ENCODE data around the gene GOLGA2. TPM values are rescaled to one million over a fixed set of nuclear protein-coding genes. Genes with fewer than 3 reads are reported as not detected.
"Not testable (repeated sequence)": the region's sequence is repeated elsewhere in the genome, so short reads cannot be mapped to it uniquely, and the experiment has no call there.

GOLGA2 gene
- total RNA-seq, 1 donor from 2014 or later = 34.8 TPM

DNA sequence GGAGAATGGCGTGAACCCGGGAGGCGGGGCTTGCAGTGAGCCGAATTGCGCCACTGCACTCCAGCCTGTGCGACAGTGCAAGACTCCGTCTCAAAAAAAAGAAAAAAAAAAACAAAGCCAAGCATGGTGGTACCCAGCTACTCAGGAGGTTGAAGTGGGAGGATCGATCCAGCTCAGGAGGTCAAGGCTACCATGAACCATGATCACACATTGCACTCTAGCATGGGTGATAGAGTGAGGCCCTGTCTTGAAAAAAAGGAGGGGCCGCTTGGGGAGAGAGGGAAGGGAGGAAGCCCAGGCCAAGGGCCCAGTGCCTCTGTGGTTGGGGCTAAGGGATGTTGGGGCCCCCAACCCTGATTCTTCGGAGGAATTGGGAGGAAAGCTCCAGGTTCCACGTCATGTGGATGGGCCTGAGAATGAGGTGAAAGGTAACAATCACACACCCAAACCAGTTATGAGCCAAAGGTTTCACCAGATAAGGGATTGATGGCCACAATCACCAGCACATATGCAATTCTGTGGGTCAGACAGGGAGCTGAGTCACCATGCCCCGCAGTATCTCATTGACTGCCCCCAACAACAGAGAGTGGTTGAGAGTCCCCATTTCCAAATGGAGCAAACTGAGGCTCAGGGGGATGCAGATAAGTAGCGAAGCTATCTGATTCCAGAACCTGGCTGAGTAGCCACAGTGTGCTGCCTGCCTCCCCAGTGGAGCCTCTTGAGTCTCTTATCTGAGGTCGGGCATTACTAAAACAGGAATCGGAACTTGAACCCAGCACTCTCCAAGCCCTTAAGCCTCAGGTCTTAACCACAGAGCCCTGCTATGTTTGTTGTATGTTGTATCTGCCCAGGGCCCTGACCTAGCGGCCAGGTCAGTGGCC lies 20.8 kb upstream of the GOLGA2 start:
- ATAC-seq = peak; percentile 42
- no peak for DNase-seq (ENCODE audit: low spot score)

DNA sequence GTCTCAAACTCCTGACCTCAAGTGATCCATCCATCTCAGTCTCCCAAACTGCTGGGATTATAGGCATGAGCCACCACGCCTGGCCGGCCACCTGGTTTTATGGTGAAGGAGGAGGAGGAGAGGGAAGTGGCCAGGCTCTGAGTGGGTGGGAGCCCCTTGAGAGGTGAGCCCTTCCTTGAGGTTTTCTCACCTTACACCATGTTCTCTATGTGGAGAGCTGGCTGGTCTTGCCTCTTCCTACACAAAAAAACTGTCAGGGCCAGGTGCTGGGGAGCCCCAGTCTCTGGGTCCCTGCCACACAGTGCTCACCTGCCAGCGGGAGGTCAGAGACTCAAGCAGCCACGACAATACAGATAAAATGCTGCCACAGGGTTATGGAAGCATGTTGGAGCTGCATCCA lies 18.3 kb upstream of the GOLGA2 start:
- ATAC-seq (no peak), DNase-seq (ENCODE audit: low spot score) (no peak)

DNA sequence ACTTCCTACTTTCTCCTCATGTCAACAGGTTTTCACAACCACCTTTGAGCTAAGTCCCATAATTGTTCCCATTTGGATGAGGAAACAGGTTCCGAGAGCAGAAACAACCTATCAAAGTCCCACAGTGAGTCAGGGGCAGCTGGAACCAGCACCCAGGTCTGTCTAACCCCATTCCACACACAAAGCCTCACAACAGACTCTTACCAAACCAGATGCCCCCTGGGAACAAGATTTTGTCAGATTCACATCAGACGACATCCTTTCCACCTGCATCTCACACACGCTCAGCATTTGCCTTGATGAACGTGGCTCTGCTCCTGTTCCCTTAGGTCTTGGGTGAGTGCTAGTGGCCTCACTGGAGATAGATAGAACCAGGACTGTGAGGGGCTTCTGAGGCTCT lies 17.3 kb upstream of the GOLGA2 start:
- DNase-seq (ENCODE audit: low spot score) = no peak
- ATAC-seq = no peak

DNA sequence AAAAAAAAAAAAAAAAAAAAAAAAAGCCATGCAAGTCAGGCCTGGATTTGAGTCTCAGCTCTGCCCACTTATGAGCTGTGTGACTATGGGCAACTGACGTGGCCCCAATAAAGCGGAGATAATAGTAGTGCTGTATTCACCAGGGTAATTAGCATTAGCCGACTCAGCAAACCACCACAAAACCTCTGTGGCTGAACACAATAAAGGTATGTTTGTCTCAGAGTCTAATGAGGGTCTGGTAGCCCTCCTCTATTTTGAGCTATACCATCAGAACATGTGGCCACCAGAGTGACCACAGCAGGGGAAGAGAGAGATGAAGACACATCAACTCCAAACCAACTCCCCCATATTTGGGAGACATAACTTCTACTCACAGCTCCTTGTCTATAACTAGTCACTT lies 16.2 kb upstream of the GOLGA2 start:
- ATAC-seq = no peak

DNA sequence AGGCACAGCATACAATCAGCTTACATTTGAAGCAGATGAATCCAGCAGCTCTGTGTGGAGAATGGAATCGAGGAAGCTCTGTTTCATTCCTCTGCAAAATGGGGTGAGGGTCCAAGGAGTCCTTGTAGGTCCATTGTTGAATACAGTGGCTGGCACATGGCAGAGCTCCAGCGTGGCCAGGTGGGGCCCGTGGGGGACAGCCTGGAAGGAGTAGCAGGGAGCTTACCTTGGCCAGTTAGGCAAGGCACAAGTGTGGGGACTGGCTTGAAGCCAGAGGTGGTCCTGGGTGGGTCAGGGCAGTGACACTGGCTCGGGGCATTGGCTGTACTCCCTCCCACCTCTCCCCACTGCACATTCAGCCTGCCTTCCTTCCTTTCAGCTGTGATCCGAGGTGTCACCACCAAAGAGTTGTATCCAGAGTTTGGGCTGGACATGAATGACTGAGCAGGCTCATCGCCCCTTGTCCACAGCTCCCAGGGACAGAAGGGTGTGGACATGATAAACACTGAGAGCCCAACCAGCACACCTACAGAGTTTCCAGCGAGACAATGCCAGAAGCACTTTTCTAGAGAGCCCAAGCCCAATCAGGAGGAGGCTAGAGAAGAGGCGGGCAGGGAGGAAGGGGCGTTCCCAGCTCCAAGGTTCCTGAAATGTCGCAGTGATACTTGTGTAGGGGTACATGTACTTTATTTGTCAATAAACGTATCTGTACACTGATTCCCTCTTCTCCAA lies 12.6 kb upstream of the GOLGA2 start:
- no peak for DNase-seq (ENCODE audit: low spot score)

More for the DNA sequence above, 16.2 kb upstream of the GOLGA2 start:
- DNase-seq (ENCODE audit: low spot score) = no peak

DNA sequence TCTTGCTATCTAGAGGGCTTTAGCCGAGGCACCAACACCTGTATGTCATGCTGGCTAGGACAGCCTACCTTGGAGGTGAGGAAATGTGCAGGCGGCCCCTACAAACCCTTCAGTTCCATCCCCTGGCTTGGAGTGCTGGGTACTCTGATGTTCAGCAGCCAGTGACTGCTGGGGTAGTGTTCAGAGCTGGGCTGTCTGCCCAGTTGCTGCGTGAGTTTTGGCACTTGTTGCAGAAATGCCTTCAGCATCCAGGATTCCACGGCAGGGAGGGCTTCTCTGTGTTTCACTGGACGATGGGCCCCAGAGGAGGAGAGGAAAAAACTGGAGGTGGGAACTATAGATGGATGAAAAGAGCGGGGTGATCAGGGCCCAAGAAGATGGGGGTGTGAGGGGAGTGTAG lies 10.6 kb upstream of the GOLGA2 start:
- ATAC-seq (peak; percentile 49), DNase-seq (ENCODE audit: low spot score) (no peak)

More for the DNA sequence above, 12.6 kb upstream of the GOLGA2 start:
- no peak for ATAC-seq

DNA sequence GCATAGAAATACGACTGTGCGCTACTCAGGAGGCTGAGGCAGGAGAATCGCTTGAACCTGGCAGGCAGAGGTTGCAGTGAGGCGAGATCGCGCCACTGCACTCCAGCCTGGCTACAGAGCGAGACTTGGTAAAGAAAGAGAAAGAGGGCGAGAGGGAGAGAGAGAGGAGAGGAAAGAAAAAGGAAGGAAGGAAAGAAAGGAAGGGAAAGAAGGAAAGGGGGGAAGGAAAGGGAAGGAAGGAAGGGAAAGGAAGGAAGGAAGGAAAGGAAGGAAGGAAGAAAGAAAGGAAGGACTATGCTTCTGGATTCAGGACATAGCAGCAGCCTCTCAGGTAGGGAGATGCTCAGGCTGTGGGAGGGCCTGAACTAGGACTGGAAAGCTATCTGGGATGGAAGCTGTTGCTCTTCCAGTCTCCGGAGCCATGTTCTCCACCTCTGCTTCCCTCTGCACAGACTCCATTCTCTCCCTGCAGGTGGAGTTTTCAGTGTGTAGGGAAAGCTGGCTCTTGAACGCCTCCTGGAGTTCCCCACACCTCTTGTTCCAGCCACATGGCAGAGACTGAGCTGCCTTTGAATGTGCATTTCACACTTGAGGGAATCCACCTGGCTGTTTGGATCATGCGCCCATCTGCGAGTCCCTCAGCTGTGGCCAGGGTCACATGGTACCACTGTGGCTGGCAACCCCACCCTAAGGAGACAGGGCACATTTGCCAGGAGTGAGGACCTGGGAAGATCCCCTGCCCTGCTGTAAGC lies 9.4 kb upstream of the GOLGA2 start:
- no peak for ATAC-seq
- no peak for DNase-seq (ENCODE audit: low spot score)

DNA sequence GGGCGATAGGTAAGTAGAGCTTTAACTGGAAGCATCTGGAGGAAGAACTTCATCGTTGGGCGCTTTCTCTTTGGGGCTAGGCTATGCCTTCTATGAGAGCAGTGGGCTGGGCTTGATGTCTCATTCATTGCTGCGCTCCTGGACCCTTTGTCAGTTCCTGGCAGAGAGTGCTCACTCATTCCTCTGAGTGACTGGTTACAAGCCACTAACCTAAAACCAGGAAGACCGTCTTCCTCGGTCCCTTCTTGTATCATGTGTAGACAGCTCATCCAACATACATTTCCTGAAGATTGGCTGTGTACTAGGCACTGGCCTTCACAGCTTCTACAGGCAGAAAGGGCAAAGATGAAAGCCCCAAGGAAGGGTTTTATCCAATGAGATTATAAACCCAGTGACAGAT lies 6.7 kb upstream of the GOLGA2 start:
- ATAC-seq (no peak), DNase-seq (ENCODE audit: low spot score) (no peak)

DNA sequence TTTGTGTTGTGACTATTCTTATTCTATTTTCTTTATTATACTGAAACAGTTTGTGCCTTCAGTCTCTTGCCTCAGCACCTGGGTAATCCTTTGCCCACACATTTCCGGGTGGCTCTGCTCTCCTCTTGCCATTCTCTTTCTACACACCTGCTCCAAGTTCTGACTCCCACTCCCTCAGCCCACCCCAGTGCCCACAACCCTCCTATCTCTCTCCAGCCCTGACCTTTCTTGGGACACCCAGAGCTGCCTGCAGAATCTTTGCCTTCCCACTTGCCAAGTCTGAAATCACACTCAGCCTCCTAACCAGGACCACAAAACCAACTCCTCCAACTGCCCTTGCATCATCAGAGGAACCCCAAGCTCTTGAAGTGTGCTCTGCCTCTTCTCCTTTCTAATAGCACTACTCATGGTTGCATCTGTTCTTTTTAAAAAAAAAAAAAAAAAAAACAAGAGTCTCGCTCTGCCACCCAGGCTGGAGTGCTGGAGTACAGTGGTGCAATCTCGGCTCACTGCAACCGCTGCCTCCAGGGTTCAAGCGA lies 4.3 kb upstream of the GOLGA2 start:
- DNase-seq (ENCODE audit: low spot score) (no peak), ATAC-seq (no peak)

DNA sequence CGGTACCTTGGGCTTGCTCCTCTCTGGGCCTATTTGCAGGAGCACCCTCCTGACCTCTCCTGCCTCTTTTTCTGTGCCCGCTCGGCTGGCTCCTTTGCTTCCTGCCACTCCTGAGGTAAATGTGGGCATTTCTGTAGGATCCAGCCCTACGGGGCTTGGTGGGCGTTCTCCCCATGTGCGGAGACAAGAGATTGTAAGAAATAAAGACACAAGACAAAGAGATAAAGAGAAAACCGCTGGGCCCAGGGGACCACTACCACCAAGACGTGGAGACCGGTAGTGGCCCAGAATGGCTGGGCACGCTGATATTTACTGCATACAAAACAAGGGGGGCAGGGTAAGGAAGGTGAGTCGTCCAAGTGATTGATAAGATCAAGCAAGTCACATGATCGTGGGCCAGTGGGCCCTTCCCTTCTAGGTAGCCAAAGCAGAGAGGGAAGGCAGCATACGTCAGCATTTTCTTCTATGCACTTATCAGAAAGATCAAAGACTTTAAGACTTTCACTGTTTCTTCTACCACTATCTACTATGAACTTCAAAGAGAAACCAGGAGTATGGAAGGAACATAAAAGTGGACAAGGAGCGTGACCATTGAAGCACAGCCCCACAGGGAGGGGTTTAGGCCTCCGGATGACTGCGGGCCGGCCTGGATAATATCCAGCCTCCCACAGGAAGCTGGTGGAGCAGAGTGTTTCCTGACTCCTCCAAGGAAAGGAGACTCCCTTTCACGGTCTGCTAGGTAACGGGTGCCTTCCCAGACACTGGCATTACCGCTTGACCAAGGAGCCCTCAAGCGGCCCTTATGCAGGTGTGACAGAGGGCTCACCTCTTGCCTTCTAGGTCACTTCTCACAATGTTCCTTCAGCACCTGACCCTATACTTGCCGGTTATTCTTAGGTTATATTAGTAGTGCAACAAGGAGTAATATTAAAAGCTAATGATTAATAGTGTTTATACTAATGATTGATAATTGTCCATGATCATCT lies 3.6 kb upstream of the GOLGA2 start:
- ATAC-seq; DNase-seq (ENCODE audit: low spot score): not testable (repeated sequence)

DNA sequence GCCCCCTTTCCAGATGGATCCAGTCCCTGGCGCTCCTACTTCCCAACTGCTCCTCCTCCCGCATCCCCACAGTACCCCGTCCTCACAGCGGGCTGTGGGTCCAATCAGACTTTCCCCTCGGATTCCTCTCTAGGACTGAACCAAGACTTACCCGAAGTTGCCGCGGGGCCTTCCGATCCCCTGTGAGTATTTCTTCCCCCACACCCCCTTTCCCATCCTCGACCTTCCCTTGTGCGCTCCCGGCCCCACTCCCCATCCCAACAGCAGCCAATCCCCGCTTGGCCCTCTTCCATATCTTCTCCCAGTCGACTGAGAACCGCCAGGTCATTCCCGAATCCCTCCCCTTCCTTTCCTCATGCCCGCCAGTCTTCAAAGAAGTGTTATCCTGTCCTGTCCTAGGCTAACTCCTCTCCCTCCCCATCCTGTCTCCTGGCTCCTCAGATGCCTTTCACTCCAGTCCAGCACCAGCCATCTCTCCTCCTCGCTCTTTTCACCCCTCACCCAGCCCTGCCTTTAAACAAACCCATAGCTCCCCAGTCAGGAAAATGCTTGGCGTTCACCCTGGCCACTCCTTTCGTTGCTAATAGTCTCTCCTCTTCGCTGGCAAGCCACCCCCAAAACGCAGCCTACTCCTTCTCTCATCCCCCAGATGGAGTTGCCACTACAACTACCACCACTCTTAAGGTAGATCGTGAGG lies 915 bp upstream of the GOLGA2 start:
- DNase-seq (ENCODE audit: low spot score) = peak; percentile 57
- peak; percentile 22 for ATAC-seq

DNA sequence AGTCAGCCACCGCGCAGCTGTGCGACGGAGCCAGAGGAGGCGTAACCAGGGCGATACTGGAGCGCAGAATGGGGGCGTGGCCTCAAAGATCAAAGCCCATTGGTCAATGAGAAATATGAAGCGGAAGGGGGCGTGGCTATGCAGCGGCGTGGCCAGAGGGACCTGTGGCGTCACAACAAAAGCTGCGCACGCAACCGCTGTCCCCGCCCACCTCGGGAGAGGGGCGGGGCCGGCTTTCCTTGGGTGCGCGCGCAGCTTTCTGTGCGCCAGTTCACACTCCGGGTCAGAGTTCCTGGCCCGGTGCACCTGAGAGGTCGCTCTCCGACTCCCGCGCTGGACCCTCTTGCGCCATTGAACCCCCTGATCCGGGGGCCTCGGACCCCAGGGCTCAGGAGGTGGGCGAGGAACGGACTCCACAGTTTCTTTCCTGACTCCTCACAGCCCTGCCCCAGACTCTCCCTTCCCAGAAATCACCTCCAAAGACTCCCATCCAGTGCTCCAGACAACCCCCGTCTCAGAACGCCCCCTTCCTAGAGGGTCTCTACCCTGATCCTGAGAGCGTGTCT lies 284 bp upstream of the GOLGA2 start, which contains the start of gene SWI5:
Gene SWI5, plus strand, starts transcription at position 269 of the 566 bp plus-strand sequence.
- ATAC-seq = peak; percentile 91

DNA sequence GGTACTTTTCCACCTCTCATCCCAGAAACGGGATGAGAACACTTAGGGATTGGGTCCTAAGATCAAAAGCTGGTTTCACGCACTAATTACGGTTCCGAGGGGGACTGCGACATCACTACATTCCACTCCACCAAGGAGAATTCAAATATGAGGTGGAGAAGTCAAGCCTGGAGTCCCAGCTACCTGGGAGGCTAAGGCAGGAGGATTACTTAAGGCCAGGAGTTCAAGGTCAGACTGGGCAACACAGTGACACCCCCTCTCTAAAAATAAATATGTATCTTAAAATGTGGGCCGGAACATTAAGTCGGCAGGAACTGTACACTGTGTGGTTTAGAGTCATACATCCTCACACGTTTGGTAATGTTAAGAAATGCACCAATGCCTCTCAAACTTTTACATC lies 1.6 kb downstream of the GOLGA2 start:
- no peak for ATAC-seq

More for the DNA sequence above, 284 bp upstream of the GOLGA2 start, which contains the start of gene SWI5:
- peak; percentile 100 for DNase-seq (ENCODE audit: low spot score)

DNA sequence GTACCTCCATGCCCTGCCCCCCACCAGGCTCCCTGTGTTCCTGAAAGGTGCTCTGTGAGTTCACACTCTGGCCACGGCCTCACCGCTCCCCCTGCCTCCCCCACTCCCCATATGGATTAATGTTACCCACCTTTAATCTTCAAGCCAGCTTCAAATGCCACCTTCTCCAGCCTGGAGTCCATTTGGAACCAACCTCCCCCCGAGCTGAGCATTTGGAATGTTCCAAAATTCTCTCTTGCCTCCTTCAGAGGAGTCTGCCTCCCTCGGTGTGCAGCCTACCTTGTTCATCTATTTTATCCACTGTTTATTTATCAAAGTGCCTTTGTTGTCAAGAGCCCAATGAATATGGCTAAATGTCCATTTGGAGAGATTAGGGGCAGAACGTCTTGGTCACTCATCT lies 4.3 kb downstream of the GOLGA2 start:
- ATAC-seq (no peak), DNase-seq (ENCODE audit: low spot score) (no peak)

More for the DNA sequence above, 1.6 kb downstream of the GOLGA2 start:
- DNase-seq (ENCODE audit: low spot score) = no peak

DNA sequence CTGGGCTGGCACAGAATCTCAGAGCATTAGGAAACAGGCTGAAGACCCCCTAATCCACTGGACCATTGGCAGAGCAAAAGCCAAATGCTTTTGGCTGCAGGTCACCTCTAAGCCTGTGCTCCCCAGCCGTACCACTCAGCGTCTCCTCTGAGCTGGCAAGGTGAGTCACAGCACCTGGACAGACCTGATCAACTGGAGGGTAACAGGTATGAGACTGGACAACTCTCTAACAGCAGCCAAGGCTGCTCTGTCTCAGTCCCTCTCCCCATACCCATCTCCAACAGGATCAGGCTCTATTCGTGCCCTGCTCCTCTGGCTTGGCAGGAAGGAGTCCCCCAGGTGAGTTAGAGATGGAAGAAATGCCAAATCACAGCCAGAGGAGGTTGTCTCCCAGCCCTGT lies 4.7 kb downstream of the GOLGA2 start:
- no peak for ATAC-seq
- no peak for DNase-seq (ENCODE audit: low spot score)

DNA sequence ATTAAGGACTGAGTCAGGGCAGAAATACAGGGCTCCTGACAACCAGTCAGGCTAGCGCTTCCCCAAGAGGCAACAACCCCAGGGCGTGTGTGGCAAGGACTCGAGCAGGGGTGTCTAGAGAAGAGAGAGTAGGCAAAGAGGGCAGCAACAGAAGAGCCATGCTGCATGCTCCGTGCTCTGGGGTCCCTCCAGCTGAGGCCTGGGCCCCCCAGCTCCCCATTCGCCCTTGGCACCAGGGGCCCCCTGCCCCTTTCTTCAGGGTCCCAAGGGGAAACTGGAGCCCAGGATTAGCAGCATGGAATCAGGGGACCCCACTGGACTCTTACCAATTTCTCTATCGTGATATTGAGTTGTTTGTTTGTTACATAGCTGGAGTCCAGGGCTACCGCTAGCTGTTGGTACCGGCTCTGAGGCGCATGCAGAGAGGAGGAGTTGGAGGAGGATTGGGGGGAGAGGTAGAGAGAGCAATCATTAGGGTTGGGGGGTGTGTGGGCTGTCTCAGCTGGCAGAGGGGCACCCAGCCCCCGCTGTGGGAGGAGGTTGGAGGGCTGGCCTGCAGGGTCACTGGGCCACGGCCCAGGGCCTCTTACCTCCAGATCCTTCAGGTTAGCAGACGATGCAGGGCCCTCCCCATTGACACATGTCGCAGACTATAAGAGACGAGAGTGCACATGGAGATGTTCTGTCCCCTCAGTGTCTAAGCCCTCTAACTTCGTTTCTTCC lies 8.8 kb downstream of the GOLGA2 start:
- DNase-seq (ENCODE audit: low spot score) = no peak
- ATAC-seq = no peak

DNA sequence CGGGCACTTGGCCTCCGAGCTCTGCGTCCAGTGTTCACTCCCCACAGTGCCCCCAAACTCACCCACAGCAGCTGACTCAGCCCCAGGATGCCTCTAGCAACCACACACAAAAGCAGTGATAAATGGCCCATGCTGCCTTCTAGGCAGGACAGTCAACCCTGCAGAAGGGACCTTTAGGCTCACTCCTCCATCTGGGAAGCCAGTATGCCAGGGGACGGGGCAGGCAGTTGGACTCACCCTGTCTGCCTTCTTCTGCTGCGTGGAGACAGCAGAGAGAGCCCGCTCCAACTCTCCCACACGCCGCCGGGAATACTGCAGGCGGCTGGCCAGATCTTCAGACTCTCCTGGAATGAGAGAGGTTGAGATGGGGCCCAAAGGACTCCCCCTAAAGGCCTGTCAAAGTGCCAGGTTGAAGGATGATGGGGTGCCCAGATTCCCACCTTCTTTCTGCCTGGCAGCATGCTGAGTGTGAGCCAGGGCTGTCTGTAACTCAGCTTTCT lies 10.4 kb downstream of the GOLGA2 start:
- no peak for DNase-seq (ENCODE audit: low spot score)
- ATAC-seq = no peak

DNA sequence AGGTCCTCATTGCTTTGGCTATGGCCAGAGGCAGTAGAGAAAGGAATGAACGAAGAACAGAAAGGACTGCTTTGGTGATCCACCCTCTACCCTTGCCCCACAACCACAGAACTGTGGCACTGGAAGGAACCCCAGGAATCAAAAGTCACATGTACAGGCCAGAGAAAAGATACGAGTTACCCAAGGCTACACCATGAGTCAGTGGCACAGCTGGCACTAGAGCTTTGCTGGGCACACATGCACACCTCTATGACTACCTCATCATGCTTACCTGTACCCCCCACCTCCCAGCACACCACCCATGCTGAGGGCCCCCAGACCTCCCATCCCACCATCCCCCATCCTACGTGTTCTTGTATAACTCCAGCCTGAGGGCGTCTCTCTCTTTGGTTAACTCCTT lies 13.1 kb downstream of the GOLGA2 start:
- ATAC-seq = no peak
- DNase-seq (ENCODE audit: low spot score) = no peak
